Stimulated activated CD8-positive, alpha-beta memory T cell treated with anti-CD3 and anti-CD28 coated beads, Interleukin-4, amount 100 ng/mL, for 24 hours (primary cell): ENCODE data around the gene CPLANE1.
"Not testable (repeated sequence)": the region's sequence is repeated elsewhere in the genome, so short reads cannot be mapped to it uniquely, and the experiment has no call there.

Source experiments
- DNase-seq: peaks from one replicate; pipeline ENCODE4 v3.0.0-alpha.2; 2020; ENCODE audit warnings: low read depth

The CPLANE1 gene

DNA sequence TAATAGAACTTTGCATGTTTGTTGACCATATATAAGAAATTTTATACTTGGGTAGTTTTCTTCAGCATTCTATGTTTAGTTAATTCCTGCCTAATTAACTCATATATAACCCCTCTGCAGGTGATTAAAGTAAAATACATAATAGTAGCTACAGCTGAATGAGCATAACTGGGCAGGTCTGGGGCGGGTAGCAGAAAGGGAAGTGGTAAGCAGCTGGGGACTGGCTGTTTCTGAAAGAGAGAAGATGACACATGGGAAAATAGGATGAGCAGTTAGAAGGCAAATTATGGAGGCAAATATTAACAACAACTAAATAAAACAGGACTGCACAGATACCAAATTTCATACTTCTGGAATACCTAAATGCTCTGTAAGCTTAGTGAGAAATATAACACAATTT lies 128.1 kb downstream of the CPLANE1 start:
- DNase-seq, result no peak

DNA sequence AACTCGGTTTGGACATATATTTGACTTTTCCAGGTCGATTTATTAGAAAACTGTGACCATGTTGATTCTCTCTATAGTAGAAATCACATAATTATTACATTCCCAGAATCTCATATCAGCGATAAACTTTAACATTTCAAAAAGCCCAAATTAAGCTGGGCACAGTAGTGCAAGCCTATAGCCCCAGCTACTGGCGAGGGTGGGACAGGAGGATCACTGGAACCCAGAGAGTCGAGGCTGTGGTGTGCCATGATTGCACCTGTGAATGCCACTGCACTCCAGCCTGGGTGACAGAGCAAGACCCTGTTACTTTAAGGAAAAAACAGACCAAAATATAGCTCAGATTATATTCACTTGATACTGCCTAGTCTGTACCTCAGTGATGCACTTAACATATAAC lies 128.9 kb downstream of the CPLANE1 start:
- DNase-seq, result no peak

DNA sequence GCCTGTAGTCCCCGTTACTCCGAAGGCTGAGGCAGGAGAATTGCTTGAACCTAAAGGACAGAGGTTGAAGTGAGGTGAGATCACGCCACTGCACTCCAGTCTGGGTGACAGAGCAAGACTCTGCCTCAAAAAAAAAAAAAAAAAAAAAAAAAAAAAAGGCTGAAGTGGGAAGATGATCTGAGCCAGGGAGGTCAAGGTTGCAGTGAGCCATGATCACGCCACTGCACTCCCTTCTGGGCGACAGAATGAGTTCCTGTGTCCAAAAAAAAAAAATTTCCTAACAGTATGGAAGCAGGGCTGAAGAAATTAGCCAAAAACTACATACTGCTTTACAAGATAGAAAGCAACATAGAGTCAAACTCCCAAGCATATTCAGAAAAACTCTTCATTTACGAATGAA lies 132.8 kb downstream of the CPLANE1 start:
- no peak for DNase-seq

DNA sequence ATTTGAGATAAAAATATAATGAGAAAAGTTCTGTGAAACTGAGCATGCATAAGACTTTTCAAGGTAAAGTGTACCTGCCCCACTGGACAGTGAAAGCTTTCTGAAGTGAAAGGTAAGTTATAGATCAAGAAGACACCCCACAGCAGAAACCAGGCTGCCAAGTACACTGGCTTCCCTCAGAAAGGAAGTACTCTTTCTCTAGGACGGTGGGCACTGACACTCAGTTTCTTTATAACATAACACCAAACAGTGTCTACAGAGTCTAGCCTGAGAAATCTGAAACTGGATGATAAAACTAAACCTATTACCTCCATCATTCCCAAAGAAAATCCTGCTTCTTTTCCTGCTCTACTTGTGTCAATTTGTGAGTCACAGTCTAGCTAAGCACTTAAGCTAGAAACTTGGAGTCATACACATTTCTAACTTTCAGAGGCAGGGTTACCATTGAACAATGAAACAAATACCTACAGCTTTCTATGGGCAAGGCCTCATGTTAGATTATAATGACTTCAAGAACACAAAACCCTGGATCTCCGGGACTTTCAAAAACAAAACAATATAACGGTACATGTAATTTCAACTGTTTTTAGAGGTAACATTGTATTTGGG lies 136.7 kb downstream of the CPLANE1 start:
- DNase-seq, result no peak

DNA sequence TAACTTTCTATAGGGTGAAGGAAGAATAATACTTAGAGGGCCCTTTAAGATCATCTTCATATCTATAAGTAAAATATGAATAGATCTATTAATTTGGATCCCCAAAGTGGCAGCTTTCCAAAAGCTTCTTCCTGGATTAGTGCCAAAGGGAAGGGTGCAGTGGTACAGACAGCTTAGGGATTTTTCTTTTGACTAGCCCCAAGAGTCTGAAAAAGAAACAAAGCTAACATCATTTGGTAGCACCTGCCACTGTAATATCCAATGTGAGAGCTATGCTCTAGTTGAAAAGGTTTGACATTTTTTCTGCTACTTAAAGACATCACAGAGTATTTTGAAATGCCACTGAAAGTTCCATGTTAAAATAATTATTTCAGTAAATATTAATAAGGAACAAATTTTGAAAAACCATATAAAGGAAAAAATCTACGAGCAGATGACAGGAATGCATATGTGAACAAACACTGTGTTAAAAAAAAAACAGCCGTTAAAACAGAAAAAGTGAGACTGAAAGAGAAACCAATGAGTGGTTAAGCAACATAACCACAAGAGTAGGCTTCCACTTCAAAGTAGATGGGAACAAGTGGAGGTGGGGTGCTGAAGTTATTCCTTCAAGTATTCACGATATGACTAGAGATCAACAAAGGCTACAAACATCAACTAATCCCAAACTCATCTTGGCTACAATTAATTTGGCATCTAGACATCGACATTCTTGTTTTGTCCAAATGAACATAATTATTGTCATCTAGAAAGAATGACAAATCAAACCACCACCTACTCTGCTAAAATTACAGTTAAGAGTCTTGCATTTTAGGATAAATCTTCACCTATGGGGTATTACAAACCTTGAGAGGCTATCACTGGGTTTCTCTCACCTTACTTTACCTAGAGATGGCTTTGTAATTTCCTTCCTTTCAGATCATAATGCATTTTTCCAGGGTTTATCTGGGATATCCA lies 137.5 kb downstream of the CPLANE1 start:
- DNase-seq, result no peak

DNA sequence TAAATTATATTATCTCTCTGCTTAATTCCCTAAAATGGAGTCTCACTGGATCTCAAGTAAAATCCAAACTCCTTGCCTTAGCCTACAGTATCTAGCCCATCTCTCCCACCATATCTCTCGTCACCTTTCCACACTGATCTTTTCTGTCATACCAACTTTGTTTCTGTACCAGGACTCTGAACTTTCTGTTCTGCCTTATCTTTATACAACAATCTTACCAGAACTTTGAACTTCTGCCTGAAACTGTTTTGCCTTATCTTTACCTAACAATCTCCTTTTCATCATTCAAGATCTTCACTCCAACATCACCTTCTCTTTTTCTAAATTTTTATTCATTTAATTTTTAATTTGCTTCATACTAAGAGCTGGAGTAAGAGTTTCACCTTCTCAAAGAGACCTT lies 139.0 kb downstream of the CPLANE1 start:
- DNase-seq, result no peak

DNA sequence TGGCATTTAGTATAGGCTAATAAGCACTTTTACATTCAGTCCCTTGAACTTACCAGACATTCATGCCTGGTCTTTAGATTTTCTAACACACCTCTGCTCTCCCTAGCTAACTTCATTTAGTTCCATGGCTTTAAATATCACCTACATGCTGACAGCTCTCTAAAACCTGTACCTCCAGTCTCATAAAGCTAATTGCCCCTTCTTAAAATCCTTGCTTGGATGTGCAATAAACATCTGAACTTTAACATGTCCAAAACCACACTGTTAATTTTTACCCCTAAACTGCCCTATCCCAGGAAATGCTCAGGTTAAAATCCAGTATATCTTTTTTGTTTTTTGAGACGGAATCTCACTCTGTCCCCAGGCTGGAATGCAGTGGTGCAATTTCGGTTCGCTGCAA lies 139.8 kb downstream of the CPLANE1 start:
- no peak for DNase-seq

DNA sequence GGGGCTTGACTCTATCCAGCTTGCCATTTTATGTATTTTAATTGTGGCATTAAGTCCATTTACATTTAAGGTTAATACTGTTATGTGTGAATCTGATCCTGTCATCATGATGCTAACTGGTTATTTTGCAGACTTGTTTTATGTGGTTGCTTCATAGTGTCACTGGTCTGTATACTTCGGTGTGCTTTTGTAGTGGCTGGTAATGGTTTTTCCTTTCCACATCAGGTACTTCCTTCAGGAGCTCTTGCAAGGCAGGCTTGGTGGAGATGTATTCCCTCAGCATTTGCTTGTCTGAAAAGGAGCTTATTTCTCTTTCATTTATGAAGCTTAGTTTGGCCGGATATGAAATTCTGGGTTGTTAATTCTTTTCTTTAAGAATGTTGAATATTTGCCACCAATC lies 145.9 kb downstream of the CPLANE1 start:
- DNase-seq, result no peak

DNA sequence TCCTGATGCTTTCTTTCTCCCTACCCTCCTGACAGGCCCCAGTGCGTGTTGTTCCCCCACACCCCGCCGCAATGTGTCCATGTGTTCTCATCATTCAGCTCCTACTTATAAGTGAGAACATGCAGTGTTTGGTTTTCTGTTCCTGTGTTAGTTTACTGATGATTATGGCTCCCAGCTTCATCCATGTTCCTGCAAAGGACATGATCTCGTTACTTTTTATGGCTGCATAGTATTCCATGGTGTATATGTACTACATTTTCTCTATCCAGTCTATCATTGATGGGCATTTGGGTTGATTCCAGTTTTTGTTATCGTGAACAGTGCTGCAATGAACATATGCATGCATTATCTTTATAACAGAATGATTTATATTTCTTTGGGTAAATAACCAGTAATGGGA lies 149.9 kb downstream of the CPLANE1 start:
- not testable (repeated sequence) for DNase-seq

DNA sequence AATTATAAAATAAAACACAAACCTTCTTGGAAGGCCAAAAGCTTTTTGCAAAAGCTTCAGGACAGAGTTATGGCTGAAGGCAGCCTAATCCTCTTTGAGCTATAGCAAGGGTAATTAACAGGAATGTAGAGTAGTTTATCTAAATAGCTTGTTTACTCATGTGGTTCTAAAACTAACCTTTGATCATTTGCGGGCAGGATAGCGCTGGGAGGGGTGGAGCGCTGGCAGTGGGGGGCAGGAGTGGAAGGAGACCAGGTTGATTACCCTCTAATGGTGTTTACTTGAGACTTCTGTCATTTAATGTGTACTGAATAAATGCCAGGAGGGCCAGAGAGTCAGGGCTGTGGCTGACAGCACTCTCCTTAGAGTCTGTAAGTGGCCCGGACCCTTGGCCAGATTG lies 155.4 kb downstream of the CPLANE1 start:
- DNase-seq, result not testable (repeated sequence)

DNA sequence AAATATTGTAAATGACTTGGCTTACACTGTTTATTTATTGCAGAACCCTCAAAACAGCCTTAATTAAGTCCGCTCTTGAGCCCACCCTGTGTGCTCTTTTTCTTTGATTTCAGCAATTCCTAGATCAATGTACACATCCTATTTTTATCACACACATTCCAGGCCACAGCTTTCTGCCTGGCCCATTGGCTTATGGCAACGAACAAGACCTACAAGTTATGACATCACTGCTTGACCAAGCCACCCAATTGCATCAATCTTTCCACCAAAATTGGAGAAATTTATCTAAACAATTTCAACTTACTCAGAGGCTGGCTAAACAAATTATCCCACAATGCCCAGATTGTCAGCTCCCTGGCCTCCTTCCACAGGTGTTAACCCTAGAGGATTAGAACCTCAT lies 158.4 kb downstream of the CPLANE1 start:
- DNase-seq, result no peak

DNA sequence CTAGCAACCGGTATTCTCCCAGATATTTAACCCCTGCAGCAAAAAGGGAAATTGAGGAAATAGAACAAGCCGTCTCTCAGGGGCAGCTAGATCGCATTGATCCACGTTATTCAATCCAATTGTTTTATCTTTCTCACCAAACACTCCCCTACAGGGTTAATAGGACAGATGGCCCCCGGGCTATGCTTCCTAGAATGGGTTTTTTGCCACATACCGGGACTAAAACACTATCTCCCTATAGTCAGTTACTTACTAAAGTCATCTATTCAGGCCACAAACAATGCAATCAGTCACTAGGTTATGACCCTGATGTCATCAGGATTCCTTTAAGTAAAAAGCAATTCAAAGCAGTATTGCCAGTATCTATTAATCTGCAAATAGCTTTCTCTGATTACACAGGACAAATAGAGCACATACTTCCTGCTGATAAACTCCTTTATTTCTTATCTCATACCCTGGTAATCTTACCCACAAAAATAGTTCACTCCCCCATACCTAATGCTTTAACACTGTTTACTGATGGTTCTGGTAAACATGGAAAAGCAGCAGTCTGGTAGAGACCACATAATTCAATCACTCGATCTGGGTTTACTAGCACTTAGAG lies 159.0 kb downstream of the CPLANE1 start:
- no peak for DNase-seq

DNA sequence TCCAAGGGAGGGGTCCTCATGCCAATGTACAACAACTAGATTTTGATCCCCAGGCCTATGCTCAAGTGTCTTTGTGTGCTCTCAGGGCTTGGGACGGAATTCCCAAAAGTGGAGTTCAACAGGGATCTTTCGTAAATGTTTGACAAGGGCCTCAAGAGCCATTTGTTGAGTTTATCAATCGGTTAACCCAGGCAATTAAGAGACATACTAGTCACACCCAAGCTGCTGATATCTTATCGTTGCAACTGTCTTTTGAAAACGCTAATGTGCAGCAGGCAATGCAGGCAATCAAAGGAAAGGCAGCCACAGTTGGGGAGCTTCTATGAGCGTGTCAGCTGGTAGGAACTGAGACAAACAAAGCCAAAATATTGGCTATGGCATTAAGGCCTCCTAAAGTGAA lies 161.2 kb downstream of the CPLANE1 start:
- no peak for DNase-seq

DNA sequence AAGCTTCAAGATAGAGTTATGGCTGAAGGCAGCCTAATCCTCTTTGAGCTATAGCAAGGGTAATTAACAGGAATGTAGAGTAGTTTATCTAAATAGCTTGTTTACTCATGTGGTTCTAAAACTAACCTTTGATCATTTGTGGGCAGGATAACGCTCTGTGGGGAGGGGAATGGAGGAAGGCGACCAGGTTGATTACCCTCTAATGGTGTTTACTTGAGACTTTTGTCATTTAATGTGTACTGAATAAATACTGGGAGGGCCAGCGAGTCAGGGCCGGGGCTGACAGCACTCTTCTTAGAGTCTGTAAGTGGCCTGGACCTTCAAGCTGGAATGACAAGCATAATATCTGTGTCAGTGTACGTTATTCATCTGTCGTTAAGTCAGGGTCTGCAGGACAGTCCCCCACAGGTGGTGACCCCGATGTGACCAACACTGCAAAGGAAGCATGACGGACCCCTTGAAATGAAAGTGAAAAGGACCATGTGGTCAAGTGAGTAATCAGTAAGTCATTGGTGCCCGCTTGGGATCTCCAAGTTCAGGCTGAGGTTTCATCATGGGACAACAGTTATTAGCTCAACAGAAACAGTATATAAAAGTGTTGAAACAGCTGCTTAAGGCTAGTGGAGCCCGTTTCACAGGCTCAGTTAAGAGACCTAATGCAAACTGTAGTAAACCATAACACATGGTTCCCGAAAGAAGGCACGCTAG lies 162.6 kb downstream of the CPLANE1 start:
- no peak for DNase-seq

DNA sequence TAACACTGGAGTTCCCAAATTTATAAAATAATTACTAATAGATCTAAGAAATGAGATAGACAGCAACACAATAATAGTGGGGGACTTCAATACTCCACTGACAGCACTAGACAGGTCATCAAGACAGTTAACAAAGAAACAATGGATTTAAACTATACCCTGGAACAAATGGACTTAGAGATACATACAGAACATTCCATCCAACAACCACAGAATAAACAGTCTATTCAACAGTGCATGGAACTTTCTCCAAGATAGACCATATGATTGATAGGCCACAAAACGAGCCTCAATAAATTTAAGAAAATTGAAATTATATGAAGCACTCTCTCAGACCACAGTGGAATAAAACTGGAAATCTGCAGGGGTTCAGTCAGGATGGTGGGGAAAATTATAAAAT lies 163.2 kb downstream of the CPLANE1 start:
- DNase-seq, result not testable (repeated sequence)

DNA sequence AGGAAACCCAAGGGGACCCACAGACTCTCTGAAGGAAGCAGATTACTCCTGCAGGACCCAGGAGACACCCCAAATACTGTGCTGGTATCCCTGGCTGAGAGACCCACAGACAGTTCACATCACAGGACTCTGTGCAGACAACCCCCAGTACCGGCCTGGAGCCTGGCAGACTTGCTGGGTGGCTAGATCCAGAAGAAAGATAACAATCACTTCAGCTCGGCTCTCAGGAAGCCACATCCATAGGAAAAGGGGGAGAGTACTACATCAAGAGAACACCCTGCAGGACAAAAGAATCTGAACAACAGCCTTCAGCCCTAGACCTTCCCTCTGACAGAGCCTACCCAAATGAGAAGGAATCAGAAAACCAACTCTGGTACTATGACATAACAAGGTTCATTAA lies 166.2 kb downstream of the CPLANE1 start:
- DNase-seq, result not testable (repeated sequence)

DNA sequence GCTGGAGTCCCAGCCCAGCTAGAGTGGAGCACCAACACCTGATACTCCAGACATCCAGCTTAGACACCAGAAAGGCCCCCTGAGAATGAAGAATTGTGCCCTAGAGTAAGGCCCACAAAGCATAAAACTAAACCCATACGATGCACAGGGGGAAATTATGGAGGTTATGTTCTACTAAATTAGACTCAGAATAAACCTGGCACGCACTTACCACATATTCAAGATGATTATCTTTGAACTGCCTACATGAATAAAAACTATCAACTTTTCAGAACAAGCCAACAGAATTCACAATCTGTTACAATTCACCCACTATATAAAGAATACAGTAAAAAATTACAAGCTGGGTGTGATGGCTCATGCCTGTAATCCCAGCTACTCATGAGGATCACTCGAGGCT lies 168.5 kb downstream of the CPLANE1 start:
- DNase-seq, result no peak

DNA sequence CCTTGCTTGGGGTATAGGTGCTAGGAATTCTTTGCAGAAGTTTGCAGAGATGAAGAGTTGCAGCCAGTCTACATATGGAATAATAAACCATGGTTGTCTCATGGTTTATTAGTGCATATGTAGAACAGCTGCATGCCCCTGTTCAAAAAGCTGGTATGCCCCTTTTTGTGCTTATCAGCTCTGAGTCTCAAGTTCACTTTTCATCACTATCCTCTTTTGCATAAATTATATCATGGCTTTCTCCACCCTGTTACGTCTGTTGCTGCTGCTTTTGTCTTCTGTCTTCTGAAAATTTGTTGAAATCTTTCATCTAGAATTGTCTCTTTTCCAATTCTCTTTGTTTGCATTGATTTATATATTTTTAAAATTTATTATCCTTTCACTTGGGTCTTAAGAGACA lies 172.0 kb downstream of the CPLANE1 start:
- DNase-seq, result no peak

DNA sequence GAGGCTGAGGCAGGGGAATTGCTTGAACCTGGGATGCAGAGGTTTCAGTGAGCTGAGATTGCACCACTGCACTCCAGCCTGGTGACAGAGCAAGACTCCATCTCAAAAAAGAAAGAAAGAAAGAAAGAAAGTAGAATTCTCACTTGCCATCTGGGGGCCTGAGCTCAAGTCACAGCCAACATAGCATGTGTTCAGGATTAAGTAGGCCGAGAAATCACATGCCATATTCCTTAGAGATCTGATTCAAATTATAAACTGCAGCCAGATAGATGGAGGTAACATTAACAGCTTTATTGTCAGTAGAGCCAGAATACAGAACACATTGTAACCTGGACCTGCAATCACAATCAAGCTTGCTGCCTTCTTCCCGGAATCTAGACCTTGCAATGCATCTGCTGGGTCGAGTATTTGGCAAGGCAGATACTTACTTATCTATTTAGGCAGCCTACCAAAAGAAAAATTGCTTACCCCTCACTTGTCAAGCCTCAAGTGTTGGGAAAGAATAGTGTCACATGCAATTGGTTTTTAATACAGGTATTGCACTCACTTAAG lies 173.7 kb downstream of the CPLANE1 start:
- DNase-seq, result no peak

DNA sequence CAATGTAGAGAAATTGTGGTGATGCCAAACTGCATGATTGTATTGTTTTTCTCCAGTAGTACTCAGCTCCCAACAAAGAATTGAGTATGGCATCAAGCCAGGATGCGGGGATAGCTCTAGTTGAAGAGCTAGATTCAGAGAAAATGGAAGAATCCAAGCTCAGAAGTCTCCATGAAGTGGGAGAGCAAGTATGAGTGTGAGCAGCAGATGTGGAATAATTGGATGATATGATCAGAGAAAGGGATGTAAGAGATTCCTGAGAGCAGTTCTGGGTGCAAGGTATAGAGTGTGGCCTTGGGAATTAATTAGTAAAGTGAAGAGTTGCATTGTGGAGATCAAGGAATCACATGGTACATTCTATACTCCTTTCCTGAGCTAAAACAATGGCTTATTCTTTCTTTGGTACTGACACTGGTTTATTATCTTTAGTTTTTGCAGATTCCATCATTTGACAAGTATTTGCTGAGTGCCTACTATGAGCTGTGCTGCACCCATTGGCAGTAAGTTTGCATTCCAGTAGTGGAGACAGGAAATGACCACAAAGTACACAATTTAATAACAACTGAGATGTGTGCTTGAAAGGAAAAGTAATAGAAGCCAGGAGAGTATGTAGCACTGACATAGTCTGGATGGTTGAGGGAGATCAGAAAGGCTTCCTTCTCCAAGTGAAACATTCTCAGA lies 177.1 kb downstream of the CPLANE1 start:
- DNase-seq, result no peak

DNA sequence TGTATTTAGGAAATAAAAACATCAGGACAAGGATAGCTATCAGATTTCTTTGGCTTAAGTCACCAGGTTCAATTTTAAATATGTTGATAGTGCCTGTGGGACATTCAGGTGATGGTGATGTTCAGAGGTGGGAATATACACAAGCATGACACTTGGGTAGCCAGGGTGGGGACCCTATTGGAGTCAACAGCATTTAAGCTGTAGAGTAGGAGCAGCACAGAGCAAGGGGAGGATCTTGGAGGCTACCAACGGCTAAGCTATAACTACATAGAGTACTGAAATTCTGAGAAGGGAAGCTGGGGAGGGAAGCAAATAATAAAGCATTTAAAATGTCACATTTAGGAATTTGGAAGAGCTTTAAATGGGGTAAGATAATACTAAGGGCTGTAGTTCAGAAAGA lies 177.7 kb downstream of the CPLANE1 start:
- DNase-seq, result no peak

DNA sequence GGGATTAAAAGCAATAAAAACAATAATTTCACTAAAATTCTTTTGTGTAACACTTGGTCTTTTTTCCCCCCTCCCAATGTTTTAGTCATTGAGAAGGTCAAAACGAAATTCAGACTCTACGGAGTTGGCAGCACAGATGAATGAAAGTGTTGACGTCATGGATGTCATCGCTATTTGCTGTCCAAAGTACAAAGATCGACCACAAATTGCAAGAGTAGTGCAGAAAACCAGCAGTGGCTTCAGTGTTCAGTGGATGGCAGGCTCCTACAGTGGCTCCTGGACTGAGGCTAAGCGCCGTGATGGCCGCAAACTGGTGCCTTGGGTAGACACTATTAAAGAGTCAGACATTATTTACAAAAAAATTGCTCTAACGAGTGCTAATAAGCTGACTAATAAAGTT lies 184.7 kb downstream of the CPLANE1 start:
- DNase-seq, result no peak
